HepG2 (cell line): ENCODE results near the gene GLT1D1. TPM values are rescaled to one million over a fixed set of nuclear protein-coding genes. Genes with fewer than 3 reads are reported as not detected.

Source experiments
- ATF2 ChIP-seq: sonication (generic); formaldehyde crosslinking; IDR thresholded peaks from 2 replicates; pipeline ENCODE4 v1.4.0; 2020; ENCODE audit warnings: missing genetic modification reagents
- CEBPG ChIP-seq: IDR thresholded peaks from 2 replicates; pipeline ENCODE4 v1.6.1; 2016
- MTF1 ChIP-seq: sonication (generic); formaldehyde crosslinking; IDR thresholded peaks from 2 replicates; pipeline ENCODE4 v1.5.0; 2020; ENCODE audit warnings: missing genetic modification reagents
- SKI ChIP-seq: fragments of 450-650 bp; IDR thresholded peaks from one replicate; pipeline ENCODE4 v1.6.1; 2018; ENCODE audit warnings: mild to moderate bottlenecking; ENCODE audit not compliant: partially characterized antibody
- ZBTB2 ChIP-seq: sonication (generic); formaldehyde crosslinking; IDR thresholded peaks from 2 replicates; pipeline ENCODE4 v1.8.0; 2022; ENCODE audit warnings: low read depth, missing genetic modification reagents
- ZFP37 ChIP-seq: sonication (generic); formaldehyde crosslinking; IDR thresholded peaks from 2 replicates; pipeline ENCODE4 v1.4.0; 2020; ENCODE audit warnings: missing genetic modification reagents, borderline replicate concordance
- ZNF207 ChIP-seq: fragments of 450-650 bp; IDR thresholded peaks from 2 replicates; pipeline ENCODE4 v1.6.1; 2016; ENCODE audit warnings: antibody characterized with exemption, borderline replicate concordance
- ZNF335 ChIP-seq: sonication (generic); formaldehyde crosslinking; IDR thresholded peaks from 2 replicates; pipeline ENCODE4 v1.4.0; 2020; ENCODE audit warnings: missing genetic modification reagents
- ZNF343 ChIP-seq: sonication (generic); formaldehyde crosslinking; IDR thresholded peaks from 2 replicates; pipeline ENCODE4 v1.4.0; 2020; ENCODE audit warnings: mild to moderate bottlenecking, missing genetic modification reagents
- ZNF710 ChIP-seq: sonication (generic); formaldehyde crosslinking; IDR thresholded peaks from 2 replicates; pipeline ENCODE4 v1.5.0; 2020; ENCODE audit warnings: mild to moderate bottlenecking, missing genetic modification reagents, borderline replicate concordance
- ZNF839 ChIP-seq: sonication (generic); formaldehyde crosslinking; IDR thresholded peaks from 2 replicates; pipeline ENCODE4 v1.4.0; 2020; ENCODE audit warnings: missing genetic modification reagents, mild to moderate bottlenecking, borderline replicate concordance
- ZSCAN29 ChIP-seq: sonication (generic); formaldehyde crosslinking; conservative IDR thresholded peaks from 2 replicates; pipeline ENCODE4 v1.4.0; 2020; ENCODE audit warnings: mild to moderate bottlenecking, missing genetic modification reagents
- polyA plus RNA-seq, 8 experiments: library from polyadenylated mRNA; depleted of rRNA in 3 of 8; stranded (reverse) in 7 of 8; unstranded in 1 of 8; fragments of >200 nt; fragmentation: Illumina TruSeq in 4 of 8; extraction: Trizol in 4 of 8; gene quantifications; 2 replicates each; pipeline versions ENCODE4 v1.2.1 to v1.2.3, GENCODE V29; 2011 to 2016; ENCODE audit warnings: low read depth in 4 of 8, missing spikeins in 1 of 8, mixed read lengths in 1 of 8; ENCODE audit not compliant: insufficient read depth in 1 of 8
- total RNA-seq, 5 experiments: library from RNA; depleted of rRNA; stranded (reverse); fragments of >200 nt; fragmentation: Illumina TruSeq; extraction: Trizol; gene quantifications; 2 replicates each; pipeline ENCODE4 v1.2.3, GENCODE V29; 2016; ENCODE audit warnings: low read depth in 1 of 5

GLT1D1 gene
- total and polyA plus RNA-seq, 2 of the 13 experiments (the other 11 are each of a cell fraction or from before 2014, with no cell fraction given): 0.09 to 0.17 TPM

- TF ChIP-seq ZNF710 (CRISPR knock-in tag) (peak; percentile 90; the same call in 1 of the 2 replicates), ZNF335 (CRISPR knock-in tag) (no peak), ZBTB2 (CRISPR knock-in tag) (no peak), CEBPG (CRISPR knock-in tag) (peak; percentile 66), ATF2 (CRISPR knock-in tag) (peak; percentile 46; the same call in 1 of the 2 replicates), ZSCAN29 (no peak; the same call in 1 of the 2 replicates), ZNF343 (CRISPR knock-in tag) (no peak), ZNF207 (no peak), ZFP37 (no peak), MTF1 (CRISPR knock-in tag) (no peak), SKI (no peak), ZNF839 (CRISPR knock-in tag) (no peak)
Observed at GRCh38 chr12:128861226-128862016, 8.1 kb downstream of the GLT1D1 start (continued).
